OCI-M2 (cell line): ENCODE results near the gene GDF7.

Source experiments
- DNase-seq: peaks from one replicate; lab custom pipeline; 2025; ENCODE audit not compliant: unreplicated experiment; lab: John Stamatoyannopoulos, UW

GDF7 gene

GRCh38 chr2:20643060-20643459 lies 23.9 kb upstream of the GDF7 start:
- no peak for DNase-seq

GRCh38 chr2:20643826-20644225 lies 23.1 kb upstream of the GDF7 start:
- no peak for DNase-seq

DNA sequence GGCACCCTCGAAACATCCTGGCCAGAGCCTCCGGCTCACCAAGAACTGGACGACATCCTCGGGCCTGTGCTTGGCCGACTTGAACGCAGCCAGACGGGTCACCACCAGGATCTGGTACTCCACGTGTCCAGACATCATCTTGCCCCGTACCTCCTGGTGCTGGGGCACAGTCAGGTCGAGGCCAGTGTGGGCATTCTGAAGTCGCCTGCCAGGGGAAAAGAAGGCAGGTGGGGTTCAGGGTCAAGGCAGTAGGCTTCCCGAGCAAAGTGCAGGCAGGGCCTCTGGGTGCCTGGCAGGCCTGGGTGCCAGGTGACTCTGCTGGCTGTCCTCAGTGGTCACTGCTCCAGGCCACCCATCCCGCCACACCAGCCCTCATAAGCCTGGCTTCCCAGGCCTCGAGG lies 21.6 kb upstream of the GDF7 start:
- DNase-seq = no peak

- no peak for DNase-seq
Observed at GRCh38 chr2:20645761-20646160, 21.2 kb upstream of the GDF7 start.

GRCh38 chr2:20646446-20646845 lies 20.5 kb upstream of the GDF7 start:
- no peak for DNase-seq

GRCh38 chr2:20647211-20647610 lies 19.7 kb upstream of the GDF7 start:
- DNase-seq = no peak

DNA sequence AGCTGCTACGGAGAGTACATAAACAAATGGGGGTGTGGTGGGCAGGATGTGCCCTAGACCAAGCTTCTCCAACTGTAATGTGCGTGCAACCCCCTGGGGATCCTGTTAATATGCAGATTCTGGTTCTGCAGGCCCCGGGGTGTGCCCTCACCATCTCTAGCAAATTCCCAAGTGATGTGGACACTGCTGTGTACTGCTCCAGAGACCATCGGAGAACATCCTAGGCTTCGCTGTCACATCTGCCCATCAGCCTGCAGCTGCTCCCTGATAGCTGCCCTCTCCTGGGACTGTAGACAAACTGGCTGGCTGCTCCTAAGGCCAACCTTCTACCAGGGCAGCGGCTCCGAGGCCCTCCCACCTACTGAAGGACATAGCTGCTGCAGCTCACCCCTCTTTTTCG lies 19.2 kb upstream of the GDF7 start:
- DNase-seq = no peak

- DNase-seq = no peak
Observed at GRCh38 chr2:20648206-20648605, 18.7 kb upstream of the GDF7 start.

DNA sequence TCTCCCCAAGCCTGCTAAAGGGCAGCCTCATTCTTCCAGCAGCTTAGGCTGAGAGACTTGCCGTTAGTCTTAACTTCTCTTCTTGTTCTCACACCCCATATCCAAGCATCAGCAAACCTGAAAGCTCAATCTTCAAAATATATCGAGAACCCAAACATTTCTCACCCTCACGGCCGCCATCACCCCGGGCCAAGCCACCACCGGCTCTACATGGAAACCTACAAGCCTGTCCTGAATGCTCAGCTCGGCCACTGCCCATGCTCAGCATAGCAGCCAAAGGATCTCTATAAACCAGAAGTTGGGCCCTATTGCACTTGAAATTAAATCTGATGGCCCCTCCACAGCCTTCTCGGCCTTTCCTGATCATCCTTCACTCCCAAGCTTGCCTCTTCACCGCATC lies 18.1 kb upstream of the GDF7 start:
- DNase-seq = no peak

DNA sequence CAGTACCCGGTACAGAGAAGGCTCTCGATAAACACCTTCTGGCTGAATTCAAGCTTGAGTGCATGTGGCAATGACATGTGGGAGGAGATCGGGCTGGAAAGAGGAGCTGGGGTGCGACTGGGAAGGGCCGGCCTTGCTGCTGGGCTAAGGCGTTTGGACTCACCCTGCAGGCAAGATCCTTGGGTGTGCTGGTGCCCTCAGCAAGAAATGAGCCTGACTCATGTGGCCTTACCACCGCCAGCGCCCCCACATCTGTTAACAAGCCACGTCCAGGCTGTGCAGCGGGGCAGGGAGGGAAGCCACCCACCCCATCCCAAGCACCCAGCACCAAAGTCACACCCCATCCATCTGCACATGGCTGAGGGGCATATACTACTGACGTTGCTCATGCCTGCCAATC lies 17.4 kb upstream of the GDF7 start:
- DNase-seq = no peak

DNA sequence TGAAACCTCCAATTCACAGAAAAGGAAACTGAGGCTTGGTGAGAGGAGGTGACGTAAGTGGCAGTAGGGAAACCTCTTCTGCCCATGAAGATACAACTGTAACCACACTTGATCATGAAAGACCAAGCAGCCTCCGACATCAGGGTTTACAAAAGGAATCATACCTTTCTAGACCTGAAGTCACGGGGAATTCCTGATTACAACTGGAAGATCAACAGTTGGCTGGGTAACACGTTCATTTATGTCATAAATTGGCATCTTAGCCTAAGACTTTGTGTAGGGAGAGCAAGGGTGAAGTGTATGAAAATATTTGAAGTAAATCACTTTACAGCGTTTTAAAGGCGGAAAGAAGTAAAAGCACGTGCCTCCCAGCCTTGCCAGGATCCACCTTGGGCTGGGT lies 17.0 kb upstream of the GDF7 start:
- DNase-seq = no peak

DNA sequence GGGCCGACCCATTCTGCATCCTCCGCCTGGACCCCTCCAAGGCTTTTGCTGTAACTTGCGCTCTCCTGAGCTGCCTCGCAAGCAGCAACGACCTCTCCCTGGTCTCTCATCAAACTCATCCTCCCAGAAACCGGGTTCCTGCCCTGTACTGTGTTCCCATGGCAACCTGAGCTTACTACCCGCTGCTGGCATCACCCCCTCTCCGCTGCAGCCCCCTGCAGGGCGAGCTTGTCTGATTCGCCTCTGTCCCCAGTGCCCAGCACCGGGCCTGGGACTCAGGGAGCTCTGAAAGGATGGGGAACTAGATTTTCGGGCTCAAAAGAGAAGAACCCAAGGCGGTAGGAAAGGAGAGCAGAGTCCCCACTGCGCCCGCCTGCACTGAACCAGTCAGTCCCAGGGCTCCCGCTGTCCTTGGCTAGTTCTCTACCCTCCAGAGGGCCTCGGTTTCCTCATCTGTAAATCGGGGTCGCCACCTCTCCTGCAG lies 16.5 kb upstream of the GDF7 start:
- DNase-seq = no peak

DNA sequence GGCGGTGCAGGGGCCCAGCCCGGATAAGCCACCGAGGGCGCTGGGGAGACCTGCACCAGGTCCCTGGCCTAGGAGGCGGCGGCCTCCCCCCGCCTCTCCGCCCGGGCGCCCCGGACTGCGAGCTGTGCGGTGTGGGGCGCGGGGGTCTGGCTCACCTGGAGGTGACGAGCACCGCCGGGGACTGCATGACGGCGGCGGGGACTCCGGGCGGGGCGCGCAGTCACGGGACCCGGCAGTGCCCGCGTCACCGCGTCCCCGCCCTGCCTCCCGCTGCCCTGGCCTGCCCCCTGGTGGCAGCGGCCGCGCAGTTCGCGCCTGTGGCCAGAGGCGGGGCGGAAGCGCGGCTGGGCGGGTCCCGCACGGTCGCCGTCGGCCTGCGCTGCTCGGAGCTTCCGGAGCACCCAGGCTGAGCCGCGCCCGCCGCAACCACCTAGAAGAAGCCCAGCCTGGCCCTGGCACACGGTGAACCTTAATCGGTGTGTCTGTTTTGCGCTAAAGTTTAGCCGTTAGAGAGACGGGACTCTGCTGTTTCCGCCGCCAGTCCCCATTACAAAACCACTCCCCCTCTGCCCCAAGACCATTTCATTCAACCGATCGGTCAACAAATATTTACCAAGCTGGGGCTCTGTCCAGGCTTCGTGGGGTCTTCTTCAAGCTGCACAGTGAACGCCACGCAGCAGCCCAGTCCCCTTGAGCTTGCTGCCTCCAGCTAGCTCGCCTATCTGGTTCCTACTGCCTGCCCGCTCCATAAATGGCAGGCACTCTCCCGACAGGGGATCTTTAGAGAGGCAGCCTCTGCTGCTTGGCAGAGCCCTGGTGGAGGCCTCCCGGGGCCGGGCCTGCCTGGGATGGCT lies 15.8 kb upstream of the GDF7 start, which contains the start of gene HS1BP3:
Gene HS1BP3 (minus strand): TSS at position 222 of the 854 bp plus-strand sequence. CDS start 35 bp downstream, at position 187.
- DNase-seq = peak; percentile 18

DNA sequence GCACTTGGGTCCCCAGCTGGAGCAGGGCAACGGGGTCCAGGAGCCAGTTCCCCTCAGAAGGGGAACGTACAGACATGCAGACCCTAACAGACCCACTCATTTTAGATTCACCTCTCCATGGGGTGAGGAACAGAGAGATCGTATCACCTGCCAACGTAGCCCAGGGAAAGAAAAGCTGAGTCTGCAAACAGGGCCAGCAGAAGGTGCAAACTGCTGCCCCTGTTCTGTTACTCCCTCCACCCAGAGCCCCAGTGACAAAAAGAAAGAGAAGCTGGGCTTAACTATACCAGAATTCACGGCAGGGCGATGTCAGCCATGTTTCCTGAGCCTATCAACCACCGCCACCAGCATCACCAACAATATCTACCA lies 15.2 kb upstream of the GDF7 start:
- DNase-seq = no peak

DNA sequence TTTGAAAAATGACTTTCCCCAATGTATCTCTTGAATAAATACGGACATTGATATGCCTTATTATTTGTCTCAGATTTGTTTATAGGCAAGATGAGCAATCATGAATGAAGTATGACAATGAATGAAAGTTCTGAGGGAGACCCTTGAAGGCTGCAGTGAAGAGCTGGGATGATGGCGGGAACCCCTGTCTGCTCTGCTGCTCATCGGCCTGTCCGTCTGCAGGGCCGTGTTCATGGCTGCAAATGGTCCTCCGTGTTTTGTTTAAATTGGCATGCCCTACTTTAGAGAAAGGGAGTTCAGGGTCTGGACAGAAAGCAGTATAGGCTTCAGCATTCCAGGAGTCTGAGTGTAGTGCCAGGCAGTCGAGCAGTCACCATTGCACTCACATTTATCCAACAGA lies 14.8 kb upstream of the GDF7 start:
- DNase-seq = no peak

DNA sequence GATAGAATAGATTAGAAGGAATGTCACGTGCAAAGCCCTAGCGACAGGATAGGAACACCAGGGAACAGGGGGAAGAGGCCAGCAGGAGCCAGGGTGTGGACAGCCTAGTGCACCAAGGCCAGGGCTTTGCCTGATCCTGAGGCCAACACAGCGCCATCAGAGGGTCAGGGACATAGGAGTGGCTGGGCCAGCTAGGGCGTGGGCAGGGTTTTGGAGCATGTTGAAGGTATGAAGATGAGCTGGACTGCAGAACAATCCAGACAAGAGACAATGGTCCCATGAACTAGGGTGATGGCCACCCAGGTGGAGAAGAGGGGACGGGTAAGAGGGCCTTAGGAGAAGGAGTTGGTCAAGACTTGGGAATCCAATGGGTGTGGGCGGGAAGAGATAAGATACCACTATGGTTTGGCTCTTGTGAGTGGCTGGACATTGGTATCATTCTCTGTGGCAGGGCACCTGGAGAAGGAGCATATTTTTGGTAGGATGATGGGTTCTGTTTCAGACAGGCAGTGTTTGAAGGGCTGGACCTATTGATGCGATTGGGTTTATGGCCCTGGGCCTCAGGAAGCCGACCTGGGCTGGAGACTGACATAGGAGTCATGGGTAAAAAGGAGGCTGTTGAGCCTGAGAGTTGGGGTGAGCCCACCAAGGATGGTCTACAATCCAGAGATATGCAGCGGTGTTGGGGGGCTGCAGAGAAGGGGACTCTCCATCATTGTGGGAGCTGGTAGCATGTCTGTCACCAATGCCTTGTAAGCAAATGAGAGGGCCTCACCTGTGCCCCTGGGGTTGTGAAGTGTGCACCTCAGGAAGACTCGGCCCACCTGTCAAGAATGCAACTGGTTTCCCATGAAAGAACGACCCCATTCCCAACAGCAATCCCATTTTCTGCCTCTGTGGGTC lies 14.0 kb upstream of the GDF7 start:
- DNase-seq = no peak

GRCh38 chr2:20653695-20654534 lies 13.0 kb upstream of the GDF7 start:
- DNase-seq = no peak

GRCh38 chr2:20654535-20654813 lies 12.5 kb upstream of the GDF7 start:
- no peak for DNase-seq

- no peak for DNase-seq
Observed at GRCh38 chr2:20656561-20656960, 10.4 kb upstream of the GDF7 start.

DNA sequence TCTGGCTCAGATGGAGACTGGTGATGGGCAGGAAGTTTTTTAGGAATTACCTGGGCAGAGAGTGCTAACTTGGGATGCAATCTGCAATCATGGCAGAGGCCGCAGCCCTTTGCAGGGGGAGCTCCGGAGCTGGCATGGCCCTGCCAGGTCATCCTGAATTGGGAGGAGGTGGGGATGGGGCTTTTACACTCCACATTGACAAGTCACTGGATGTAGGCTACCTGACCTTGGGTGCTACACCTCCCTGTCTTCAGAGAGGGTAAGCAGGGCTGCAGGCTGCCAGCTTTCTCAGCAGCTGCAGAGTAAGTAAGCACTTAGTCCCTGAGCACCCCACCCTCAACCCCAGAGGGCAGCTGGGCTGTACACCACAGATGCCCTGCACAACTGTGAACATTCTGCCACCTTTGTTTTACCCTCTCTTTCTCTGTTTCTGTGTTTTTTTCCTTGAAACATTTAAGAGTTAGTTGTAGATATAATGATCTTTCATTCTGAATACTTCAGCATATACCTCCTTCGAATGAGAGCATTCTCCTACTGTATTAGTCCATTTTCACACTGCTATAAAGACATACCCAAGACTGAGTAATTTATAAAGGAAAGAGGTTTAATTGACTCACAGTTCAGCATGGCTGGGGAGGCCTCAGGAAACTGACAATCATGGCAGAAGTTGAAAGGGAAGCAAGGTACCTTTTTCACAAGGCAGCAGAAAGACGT lies 9.3 kb upstream of the GDF7 start:
- no peak for DNase-seq
